NCI-H2196 treated with DMSO at 0.1 percent for 48 hours (cell line): ENCODE measurements around the gene MEN1.

Source experiments
- DNase-seq: peaks from one replicate; lab custom pipeline; 2025; ENCODE audit not compliant: unreplicated experiment; lab: John Stamatoyannopoulos, UW

MEN1 gene

GRCh38 chr11:64803158-64803845 is 7.0 kb downstream of the MEN1 start, which contains the start of gene MAP4K2:
Gene MAP4K2 (minus strand): TSS chr11:64803214. CDS start chr11:64803149, 65 bp downstream.
- peak; percentile 76 for DNase-seq

DNA sequence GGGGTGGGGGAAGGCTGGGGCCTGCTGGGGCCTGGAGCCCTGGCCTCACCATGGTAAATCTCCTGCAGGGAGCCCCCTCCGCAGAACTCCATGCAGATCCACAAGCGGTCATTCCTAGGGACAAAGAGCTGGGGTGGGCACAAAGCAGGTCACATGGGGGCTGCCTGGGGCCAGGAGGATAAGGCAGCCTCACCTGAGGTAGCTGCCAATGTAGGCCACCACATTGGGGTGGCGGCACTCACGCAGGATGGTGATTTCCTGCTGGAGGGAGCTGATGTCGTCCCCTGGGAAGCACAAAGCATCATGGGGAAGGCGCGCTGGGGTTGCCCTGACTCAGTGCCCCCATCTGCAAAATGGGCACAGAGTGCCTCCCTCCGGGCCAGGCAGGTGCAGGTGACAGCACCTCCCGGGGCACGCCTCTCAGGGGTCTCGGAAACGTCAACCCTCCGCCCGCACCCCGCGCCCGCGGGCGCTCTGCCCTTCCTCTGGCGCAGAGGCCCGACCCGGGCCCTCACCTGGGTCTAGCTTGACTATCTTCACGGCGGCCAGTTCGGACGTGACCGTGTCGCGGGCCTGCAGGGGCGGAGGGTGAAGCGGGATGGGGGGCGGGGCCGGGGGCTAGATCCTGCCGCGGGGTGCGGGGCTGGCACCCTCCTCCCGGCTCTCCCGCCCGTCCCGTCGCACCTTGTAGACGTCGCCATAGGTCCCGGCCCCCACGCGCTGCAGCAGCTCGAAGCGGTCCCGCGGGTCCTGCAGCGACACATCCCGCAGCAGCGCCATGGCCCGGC is 7.8 kb downstream of the MEN1 start:
- no peak for DNase-seq

- DNase-seq, result no peak
Observed at GRCh38 chr11:64801561-64802369, 8.6 kb downstream of the MEN1 start.

DNA sequence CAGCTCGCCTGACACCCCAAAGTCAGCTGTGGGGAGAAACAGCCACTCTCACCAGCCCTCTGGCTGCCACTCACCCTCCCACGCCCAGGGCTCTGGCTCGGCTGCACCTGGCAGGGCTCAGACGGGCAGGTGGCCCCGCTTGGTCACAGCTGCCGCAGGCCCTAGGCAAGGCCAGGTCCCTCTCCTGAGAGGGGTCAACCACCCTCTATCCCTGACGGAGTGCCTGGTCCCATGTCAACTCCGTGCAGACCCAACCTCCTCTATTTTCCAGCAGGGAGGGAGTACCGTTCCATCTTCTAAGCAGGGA is 9.2 kb downstream of the MEN1 start:
- no peak for DNase-seq

- no peak for DNase-seq
Observed at GRCh38 chr11:64800303-64801157, 9.8 kb downstream of the MEN1 start.

GRCh38 chr11:64799623-64800302 is 10.6 kb downstream of the MEN1 start:
- no peak for DNase-seq

GRCh38 chr11:64799256-64799622 is 11.1 kb downstream of the MEN1 start:
- DNase-seq, result no peak

GRCh38 chr11:64796757-64797541 is 13.4 kb downstream of the MEN1 start:
- no peak for DNase-seq

DNA sequence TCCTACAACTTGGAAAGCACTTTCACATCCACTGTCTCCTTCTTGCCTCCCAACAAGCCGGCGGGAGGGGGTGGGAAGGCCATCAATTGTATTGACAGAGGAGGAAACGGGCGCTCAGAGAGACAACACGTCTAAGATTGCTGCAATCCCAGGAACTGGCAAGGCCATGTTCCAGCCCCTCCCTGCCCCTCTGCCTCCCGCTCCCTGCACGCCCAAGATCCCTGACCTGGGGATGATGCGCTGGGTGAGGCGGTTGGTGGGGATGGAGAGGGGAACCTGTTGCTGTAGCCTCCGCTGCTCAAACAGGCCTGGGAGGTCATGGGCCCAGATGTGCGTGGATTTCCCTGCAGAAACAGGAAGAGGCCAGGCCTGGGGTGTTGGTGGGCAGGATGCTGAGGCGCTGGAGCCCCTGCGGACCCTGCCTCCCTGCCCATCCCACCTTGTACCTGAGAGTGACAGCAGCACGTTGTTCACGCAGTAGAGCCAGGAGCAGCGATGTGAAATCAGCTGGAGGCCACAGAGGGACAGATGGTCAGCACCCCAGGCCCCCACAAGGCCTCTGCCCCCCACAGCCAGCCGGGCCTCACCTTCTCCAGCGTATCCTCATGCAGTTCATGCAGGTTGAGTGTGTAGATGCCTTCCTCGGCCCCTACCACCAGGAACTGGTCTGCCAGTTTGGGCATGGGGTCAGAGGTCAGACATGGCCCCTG is 14.1 kb downstream of the MEN1 start:
- no peak for DNase-seq

DNA sequence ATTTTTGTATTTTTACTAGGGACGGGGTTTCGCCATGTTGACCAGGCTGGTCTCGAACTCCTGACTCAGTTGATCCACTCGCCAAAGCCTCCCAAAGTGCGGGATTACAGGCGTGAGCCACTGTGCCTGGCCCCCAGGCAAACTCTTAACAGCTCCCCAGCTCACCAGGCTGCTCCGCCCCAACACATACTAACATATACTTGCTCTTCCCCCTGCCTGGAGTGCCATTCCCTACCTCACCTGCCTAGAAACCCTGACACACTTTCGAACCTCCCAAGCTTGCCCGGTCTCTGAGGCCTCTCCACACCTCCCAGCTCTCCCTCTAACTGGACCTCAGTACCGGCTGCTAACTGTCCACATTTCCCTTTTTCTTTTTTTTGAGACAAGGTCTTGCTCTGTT is 15.8 kb downstream of the MEN1 start:
- no peak for DNase-seq

GRCh38 chr11:64793271-64794160 is 16.8 kb downstream of the MEN1 start:
- DNase-seq, result no peak

DNA sequence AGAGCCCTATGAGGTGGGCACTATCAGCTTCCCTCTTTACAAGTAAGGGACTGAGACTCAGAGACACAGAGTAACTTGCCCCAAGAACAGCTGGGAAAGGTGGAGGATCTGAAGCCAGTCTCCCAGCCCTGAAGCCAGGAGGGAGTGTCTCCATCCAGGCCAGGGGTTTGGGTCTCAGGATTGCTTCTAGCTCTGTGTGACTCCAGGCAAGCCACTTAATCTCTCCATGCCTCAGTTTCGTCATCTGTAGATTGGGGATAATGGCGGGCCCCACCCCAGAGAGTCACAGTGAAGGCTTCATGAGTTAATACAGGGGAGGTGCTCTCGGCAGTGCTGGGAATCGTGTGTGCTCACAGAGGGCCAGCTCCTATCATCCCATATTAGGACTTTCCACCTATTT is 17.9 kb downstream of the MEN1 start:
- DNase-seq, result no peak

GRCh38 chr11:64791781-64792291 is 18.5 kb downstream of the MEN1 start:
- DNase-seq, result no peak

DNA sequence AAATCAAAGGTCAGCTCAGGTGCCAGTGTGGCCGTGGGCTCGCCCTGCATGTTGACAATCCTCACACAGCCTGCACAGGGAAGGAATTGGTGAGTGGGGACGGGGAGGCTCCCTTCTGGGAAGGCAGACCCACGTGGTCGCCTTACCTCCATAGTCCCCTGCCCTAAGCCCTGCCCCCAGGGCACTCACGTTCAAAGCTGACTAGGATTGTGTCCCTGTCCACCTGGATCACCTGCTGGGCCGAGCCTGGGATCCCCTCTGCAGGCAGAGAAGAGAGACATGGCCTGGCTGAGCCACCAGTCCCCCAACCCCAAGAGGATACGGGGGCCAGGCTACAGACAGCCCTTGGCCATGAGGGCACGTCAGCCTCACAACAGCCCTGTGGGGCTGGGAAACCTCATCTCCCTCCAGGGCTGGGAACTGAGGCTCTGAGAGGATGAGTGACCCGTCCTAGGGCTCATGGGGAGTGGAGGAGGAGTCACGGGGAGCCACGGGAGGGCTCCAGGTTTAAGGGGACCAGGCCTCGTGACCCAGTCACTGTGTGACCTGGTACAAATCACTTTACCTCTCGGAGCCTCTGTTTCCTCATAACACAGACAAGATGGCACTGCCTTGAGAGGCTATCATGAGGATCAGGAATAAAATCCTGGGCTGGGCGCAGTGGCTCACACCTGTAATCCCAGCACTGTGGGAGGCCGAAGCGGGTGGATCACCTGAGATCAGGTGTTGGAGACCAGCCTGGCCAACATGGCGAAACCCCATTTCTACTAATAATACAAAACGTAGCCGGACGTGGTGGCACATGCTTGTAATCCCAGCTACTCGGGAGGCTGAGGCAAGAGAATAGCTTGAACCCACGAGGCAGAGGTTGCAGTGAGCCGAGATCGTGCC is 19.9 kb downstream of the MEN1 start:
- DNase-seq, result no peak

DNA sequence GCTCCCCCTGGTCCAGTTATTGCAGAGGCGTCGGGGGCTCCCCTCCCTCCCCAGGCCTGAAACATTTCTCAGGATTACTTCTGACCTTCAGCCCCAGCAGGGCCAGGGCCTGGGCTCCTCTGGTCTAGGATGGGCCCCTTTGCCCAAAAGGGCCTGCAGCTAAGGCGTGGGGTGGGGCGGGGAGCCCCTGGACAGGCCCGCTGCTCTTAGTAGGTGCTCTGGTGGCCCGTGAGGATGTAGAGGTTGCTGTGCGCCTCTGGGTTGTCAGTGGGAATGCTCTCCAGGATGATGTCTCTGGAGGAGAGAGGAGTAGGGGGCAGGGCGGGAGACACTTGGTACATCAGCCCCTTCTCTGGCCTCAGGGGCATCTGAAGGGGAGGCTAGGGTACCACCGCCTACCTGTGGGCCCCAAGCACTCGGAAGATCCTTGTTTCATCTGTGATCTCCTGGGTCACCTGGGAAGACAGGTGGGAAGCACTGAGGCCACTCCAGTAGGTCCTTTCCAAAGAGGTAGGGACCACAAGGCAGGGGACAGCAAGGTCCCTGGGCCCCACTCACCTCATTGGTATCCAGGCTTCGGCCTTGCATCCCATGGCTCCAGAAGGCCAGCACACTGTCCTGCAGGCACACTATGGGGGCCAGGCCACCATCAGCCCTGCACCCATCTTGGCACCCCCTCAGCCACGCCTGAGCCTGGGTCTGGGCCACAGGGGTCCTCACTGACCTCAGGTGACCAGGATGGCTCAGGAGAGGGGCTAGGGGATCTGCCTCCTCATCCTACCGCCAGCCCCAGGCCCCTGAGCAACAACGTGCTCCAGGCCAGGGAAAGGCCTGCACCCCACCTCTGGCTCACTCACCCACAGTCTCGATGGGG is 20.8 kb downstream of the MEN1 start:
- DNase-seq, result no peak
